ENCODE results near the gene ZNF785.

The ZNF785 gene

DNA sequence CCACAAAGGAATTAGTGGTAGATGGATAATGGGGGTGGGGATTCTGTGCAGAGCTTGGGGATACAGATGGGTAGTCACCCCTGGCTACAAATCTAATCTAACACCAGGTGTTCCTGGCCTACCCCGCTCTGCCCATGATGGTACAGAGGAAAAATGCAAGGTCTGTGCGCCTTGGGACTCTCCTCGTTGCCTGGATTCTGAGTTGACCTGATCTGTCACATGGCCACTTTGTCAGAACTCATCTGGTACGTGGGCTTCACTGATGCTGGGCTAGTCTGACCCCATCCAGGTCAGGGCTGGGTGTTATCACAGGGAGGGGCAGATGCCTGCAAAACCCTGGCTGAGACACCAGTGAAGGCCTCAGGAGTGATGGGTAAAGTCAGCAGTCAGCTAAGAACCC is 32.5 kb downstream of the ZNF785 start:
- no peaks in the 10 kb centered on the region for H3K36me3 ChIP-seq (ENCODE audit: control insufficient read depth, insufficient read depth, low read length)
- H3K79me2 ChIP-seq, result peaks cover 8% of the 10 kb centered on the region
- no peak overlapping the region for H3K4me3 ChIP-seq (ENCODE audit: low read depth, low read length)
- H3K9me3 ChIP-seq (ENCODE audit: control insufficient read depth, low read length), result no peaks in the 10 kb centered on the region
- no peak overlapping the region for H3K4me2 ChIP-seq (ENCODE audit: low read length)
- H3K9ac ChIP-seq, result no peak overlapping the region
- H3K4me1 ChIP-seq, result peaks cover 3% of the 10 kb centered on the region
- H3K27me3 ChIP-seq (ENCODE audit: control insufficient read depth, insufficient read depth, low read length), result no peaks in the 10 kb centered on the region
- TF ChIP-seq, protein P1, sequence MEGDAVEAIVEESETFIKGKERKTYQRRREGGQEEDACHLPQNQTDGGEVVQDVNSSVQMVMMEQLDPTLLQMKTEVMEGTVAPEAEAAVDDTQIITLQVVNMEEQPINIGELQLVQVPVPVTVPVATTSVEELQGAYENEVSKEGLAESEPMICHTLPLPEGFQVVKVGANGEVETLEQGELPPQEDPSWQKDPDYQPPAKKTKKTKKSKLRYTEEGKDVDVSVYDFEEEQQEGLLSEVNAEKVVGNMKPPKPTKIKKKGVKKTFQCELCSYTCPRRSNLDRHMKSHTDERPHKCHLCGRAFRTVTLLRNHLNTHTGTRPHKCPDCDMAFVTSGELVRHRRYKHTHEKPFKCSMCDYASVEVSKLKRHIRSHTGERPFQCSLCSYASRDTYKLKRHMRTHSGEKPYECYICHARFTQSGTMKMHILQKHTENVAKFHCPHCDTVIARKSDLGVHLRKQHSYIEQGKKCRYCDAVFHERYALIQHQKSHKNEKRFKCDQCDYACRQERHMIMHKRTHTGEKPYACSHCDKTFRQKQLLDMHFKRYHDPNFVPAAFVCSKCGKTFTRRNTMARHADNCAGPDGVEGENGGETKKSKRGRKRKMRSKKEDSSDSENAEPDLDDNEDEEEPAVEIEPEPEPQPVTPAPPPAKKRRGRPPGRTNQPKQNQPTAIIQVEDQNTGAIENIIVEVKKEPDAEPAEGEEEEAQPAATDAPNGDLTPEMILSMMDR (IDR thresholded peaks at IDR 0.05), result no peak
- H2AFZ ChIP-seq, result no peak overlapping the region
- no peak overlapping the region for H3K27ac ChIP-seq

DNA sequence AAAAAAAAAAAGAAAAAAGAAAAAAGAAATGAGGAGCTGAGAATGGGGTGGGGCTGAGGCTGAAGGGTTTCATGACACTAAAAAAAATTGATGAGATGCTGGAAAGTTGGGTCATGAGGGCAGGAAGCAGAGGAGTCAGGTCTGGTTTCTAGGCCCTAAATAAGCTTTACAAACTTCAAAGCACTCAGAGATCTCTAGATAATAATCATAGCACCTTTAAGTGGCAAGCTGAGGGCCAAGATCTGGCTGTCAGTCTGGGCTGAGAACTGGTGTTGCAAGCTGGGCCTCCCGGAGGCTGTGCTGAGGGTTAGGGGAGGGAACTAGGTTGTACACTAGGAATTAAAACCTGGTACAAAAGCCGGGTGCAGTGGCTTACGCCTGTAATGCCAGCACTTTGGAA is 33.7 kb downstream of the ZNF785 start:
- TF ChIP-seq, protein P1 (IDR thresholded peaks at IDR 0.05), result no peak
- Histone ChIP-seq H2AFZ (no peak overlapping the region), H3K4me2 (ENCODE audit: low read length) (no peak overlapping the region), H3K79me2 (peaks cover 8% of the 10 kb centered on the region), H3K27ac (peak overlapping the region; percentile 40), H3K9ac (no peak overlapping the region), H3K4me3 (ENCODE audit: low read depth, low read length) (no peak overlapping the region), H3K9me3 (ENCODE audit: control insufficient read depth, low read length) (no peaks in the 10 kb centered on the region), H3K4me1 (peaks cover 3% of the 10 kb centered on the region), H3K36me3 (ENCODE audit: control insufficient read depth, insufficient read depth, low read length) (no peaks in the 10 kb centered on the region), H3K27me3 (ENCODE audit: control insufficient read depth, insufficient read depth, low read length) (no peaks in the 10 kb centered on the region)

DNA sequence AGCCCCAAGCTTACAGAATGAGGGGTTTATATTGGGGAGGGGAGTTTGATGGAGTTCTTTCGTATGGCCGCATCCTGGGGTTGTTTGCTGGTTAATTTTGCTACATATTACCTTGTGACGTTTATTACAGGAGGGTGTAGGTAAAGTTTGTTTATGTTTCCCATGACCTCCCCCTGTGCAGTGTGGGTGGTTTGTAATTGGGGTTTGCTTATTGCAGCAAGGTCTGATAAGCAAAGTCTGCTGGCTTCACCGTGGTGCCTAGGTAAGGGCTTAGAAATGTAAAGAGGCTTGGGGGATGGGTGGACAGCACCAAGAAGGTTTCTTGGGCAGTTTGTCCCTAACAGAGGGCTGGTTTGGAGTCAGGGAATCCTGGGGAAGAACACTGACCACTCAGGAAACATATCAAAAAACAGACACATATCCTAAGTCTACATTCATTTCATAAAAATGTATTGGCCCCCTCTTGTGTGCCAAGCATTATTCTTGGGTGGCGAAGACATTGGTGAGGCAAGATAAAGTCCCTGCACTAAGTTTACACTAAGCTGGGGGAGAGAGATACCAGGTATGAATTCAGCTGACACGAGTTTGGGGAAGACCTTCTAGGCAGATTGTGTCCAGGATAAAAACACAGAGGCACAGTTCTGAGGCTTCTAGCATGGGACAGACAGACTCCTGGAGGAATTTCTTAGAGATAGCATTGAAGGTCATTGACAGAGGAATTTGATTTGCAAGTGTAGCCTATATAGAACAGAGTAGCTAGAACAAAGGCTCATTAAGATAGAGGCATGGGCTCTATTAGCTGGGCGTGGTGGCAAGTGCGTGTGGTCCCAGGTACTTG is 36.9 kb downstream of the ZNF785 start:
- no peak overlapping the region for H3K27ac ChIP-seq
- peaks cover 12% of the 10 kb centered on the region for H3K79me2 ChIP-seq
- H3K27me3 ChIP-seq (ENCODE audit: control insufficient read depth, insufficient read depth, low read length), result no peaks in the 10 kb centered on the region
- no peak overlapping the region for H2AFZ ChIP-seq
- H3K9ac ChIP-seq, result no peak overlapping the region
- peaks cover 3% of the 10 kb centered on the region for H3K4me1 ChIP-seq
- H3K4me2 ChIP-seq (ENCODE audit: low read length), result no peak overlapping the region
- no peaks in the 10 kb centered on the region for H3K36me3 ChIP-seq (ENCODE audit: control insufficient read depth, insufficient read depth, low read length)
- H3K9me3 ChIP-seq (ENCODE audit: control insufficient read depth, low read length), result no peaks in the 10 kb centered on the region
- TF ChIP-seq, protein P1 (IDR thresholded peaks at IDR 0.05), result no peak
- H3K4me3 ChIP-seq (ENCODE audit: low read depth, low read length), result no peak overlapping the region

DNA sequence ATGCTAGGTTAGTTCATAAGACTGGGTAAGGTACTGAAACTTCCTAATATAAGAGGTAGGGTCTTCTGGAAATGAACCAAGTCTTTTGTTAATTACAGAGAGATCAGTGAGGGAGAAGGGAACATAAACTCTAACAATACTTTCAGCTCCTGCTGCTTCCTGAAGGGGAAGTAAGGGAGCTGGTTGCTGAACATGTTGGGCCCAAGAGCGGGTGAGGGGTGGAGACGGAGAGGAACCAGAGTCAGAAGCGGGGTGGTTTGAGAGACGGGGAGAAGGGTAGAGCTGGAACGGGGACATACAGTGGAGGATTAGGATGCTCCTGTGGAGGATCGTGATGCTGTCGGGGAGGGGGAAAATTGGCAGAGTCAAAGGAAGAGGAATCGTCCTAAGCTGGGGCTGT is 39.4 kb downstream of the ZNF785 start:
- H3K27me3 ChIP-seq (ENCODE audit: control insufficient read depth, insufficient read depth, low read length), result no peaks in the 10 kb centered on the region
- no peak overlapping the region for H2AFZ ChIP-seq
- H3K79me2 ChIP-seq, result peaks cover 26% of the 10 kb centered on the region
- no peak overlapping the region for H3K4me2 ChIP-seq (ENCODE audit: low read length)
- no peak overlapping the region for H3K27ac ChIP-seq
- no peaks in the 10 kb centered on the region for H3K36me3 ChIP-seq (ENCODE audit: control insufficient read depth, insufficient read depth, low read length)
- no peak overlapping the region for H3K9ac ChIP-seq
- TF ChIP-seq, protein P1 (IDR thresholded peaks at IDR 0.05), result no peak
- H3K4me3 ChIP-seq (ENCODE audit: low read depth, low read length), result no peak overlapping the region
- no peaks in the 10 kb centered on the region for H3K4me1 ChIP-seq
- no peaks in the 10 kb centered on the region for H3K9me3 ChIP-seq (ENCODE audit: control insufficient read depth, low read length)

DNA sequence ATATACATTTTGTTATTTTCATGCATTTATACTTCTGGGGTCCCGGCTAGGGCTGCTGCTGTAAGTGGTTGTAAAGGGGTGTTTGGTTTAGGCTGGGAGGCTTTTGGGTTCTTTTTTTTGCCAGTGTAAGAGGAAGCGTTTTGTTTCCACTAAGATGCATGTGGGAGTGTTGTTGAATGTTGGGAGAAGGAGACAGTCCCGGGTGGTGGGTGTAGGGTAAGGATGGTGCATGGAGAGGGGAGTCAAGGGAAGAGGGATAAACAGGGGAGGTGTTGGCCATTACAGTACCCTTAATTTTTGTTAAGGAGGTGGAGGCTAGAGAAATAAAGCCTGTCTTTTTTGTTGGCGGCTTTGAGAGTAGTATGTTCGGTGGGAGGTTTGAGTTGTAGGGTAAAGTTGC is 42.4 kb downstream of the ZNF785 start:
- Histone ChIP-seq H3K36me3 (ENCODE audit: control insufficient read depth, insufficient read depth, low read length) (no peaks in the 10 kb centered on the region), H3K79me2 (peaks cover 26% of the 10 kb centered on the region), H2AFZ (no peak overlapping the region), H3K9ac (no peak overlapping the region), H3K27ac (no peak overlapping the region), H3K4me3 (ENCODE audit: low read depth, low read length) (no peak overlapping the region), H3K4me1 (no peaks in the 10 kb centered on the region), H3K9me3 (ENCODE audit: control insufficient read depth, low read length) (no peaks in the 10 kb centered on the region), H3K27me3 (ENCODE audit: control insufficient read depth, insufficient read depth, low read length) (no peaks in the 10 kb centered on the region), H3K4me2 (ENCODE audit: low read length) (no peak overlapping the region)
- TF ChIP-seq, protein P1 (IDR thresholded peaks at IDR 0.05), result no peak

All from parathyroid adenoma (tissue), 2 donors.